ENCODE measurements around the gene LRCH1. TPM values are rescaled to one million over a fixed set of nuclear protein-coding genes. Genes with fewer than 3 reads are reported as not detected.

Gene LRCH1
- total and polyA plus RNA-seq, 2 of the 13 experiments (the other 11 are each of a cell fraction or from before 2014, with no cell fraction given): 4.1 to 12.6 TPM

GRCh38 chr13:46607768-46608564 is 55.0 kb downstream of the LRCH1 start (continued):
- TF ChIP-seq XRCC5 (optimal IDR thresholded peaks at IDR 0.05; ENCODE audit: low read length): peak; percentile 44
- TF ChIP-seq TRAFD1 (CRISPR knock-in tag; IDR thresholded peaks at IDR 0.05; ENCODE audit: borderline replicate concordance): no peak
- TF ChIP-seq KLF9 (CRISPR knock-in tag; IDR thresholded peaks at IDR 0.05; ENCODE audit: low read depth): no peak
- TF ChIP-seq SALL1 (CRISPR knock-in tag; IDR thresholded peaks at IDR 0.05): peak; percentile 99
- TF ChIP-seq HNRNPL (IDR thresholded peaks at IDR 0.05; ENCODE audit: low read depth, low read length): no peak
- peak; percentile 85 for TF ChIP-seq KDM1A (CRISPR knock-in tag; IDR thresholded peaks at IDR 0.05)
- TF ChIP-seq ZHX2 (IDR thresholded peaks at IDR 0.05; ENCODE audit: low read depth): no peak
- TF ChIP-seq ZHX2 (CRISPR knock-in tag; IDR thresholded peaks at IDR 0.05; ENCODE audit: borderline replicate concordance): no peak
- no peak for TF ChIP-seq ARNT (IDR thresholded peaks at IDR 0.05)
- no peak for TF ChIP-seq SETDB1 (CRISPR knock-in tag; IDR thresholded peaks at IDR 0.05; ENCODE audit: borderline replicate concordance)
- no peak for TF ChIP-seq RFX5 (IDR thresholded peaks at IDR 0.05; ENCODE audit: low read depth, low read length)
- TF ChIP-seq U2AF2 (IDR thresholded peaks at IDR 0.05; ENCODE audit: low read depth, low read length): no peak
- TF ChIP-seq NR0B2 (CRISPR knock-in tag; IDR thresholded peaks at IDR 0.05): no peak
- no peak for TF ChIP-seq ZFX (CRISPR knock-in tag; IDR thresholded peaks at IDR 0.05; ENCODE audit: low read depth)
- TF ChIP-seq MBD4 (IDR thresholded peaks at IDR 0.05; ENCODE audit: borderline replicate concordance, low read length): no peak; the same call in 1 of the 2 replicates
- peak; percentile 84; the same call in 1 of the 2 replicates for TF ChIP-seq HNF4G (IDR thresholded peaks at IDR 0.05; ENCODE audit: borderline replicate concordance, low read depth, low read length)
- TF ChIP-seq HNF4G (CRISPR knock-in tag; IDR thresholded peaks at IDR 0.05; ENCODE audit: borderline replicate concordance, low read depth): peak; percentile 73; the same call in 1 of the 2 replicates
- TF ChIP-seq LCORL (IDR thresholded peaks at IDR 0.05): no peak
- no peak for TF ChIP-seq LCORL (CRISPR knock-in tag; IDR thresholded peaks at IDR 0.05)
- peak; percentile 96 to 97 for TF ChIP-seq NR2F1 (CRISPR knock-in tag; IDR thresholded peaks at IDR 0.05)

All from HepG2 (cell line).